ENCODE data around the gene LY6G6F. TPM values are rescaled to one million over a fixed set of nuclear protein-coding genes. Genes with fewer than 3 reads are reported as not detected.

Gene LY6G6F
- total RNA-seq, 2 donors from 2014 or later = not detected

- peaks cover 7% of the 10 kb centered on the region for H3K27me3 ChIP-seq (ENCODE audit: control insufficient read depth, insufficient read depth, low read length, poor library complexity, severe bottlenecking)
- H3K4me3 ChIP-seq (ENCODE audit: low read length) = peak overlapping the region; percentile 80
- H3K4me1 ChIP-seq (ENCODE audit: control insufficient read depth, insufficient read depth, low read length) = no peaks in the 10 kb centered on the region
- peaks cover 17% of the 10 kb centered on the region for H3K27me3 Mint-ChIP-seq (ENCODE audit: insufficient read depth)
- H3K4me1 Mint-ChIP-seq = peaks cover 16% of the 10 kb centered on the region
- no peak overlapping the region for H3K27ac ChIP-seq (ENCODE audit: low read depth, low read length)
- peak overlapping the region; percentile 75 for H3K27ac Mint-ChIP-seq
- peaks cover 11% of the 10 kb centered on the region for H3K36me3 ChIP-seq (ENCODE audit: control insufficient read depth, insufficient read depth, low read length)
- 6 to 9% methylated on average over 6 to 40 of the region's 40 CpGs for WGBS, 2 experiments (ENCODE audit: insufficient coverage in 1 of 2, insufficient read length in 1 of 2)
- H3K9me3 Mint-ChIP-seq = no peaks in the 10 kb centered on the region
- H3K9ac ChIP-seq (ENCODE audit: extremely low read depth, low read length, poor library complexity, severe bottlenecking) = peak overlapping the region; percentile 44
- peak overlapping the region; percentile 67 for H3K4me3 Mint-ChIP-seq
- peaks cover 14% of the 10 kb centered on the region for H3K36me3 Mint-ChIP-seq (ENCODE audit: low read depth)
- DNase-seq = peak; percentile 80
- TF ChIP-seq CTCF (conservative IDR thresholded peaks at IDR 0.05) = peak; percentile 12
- H3K9me3 ChIP-seq (ENCODE audit: control insufficient read depth, low read length) = no peaks in the 10 kb centered on the region
Observed at GRCh38 chr6:31681135-31681671, 25.5 kb upstream of the LY6G6F start.

- DNase-seq = no peak
- peak overlapping the region; percentile 67 for H3K4me3 Mint-ChIP-seq
- TF ChIP-seq CTCF (conservative IDR thresholded peaks at IDR 0.05) = no peak
- Histone ChIP-seq H3K27me3 (ENCODE audit: control insufficient read depth, insufficient read depth, low read length, poor library complexity, severe bottlenecking) (peaks cover 7% of the 10 kb centered on the region), H3K27ac (ENCODE audit: low read depth, low read length) (no peak overlapping the region), H3K9ac (ENCODE audit: extremely low read depth, low read length, poor library complexity, severe bottlenecking) (no peak overlapping the region), H3K36me3 (ENCODE audit: control insufficient read depth, insufficient read depth, low read length) (peaks cover 35% of the 10 kb centered on the region), H3K4me1 (ENCODE audit: control insufficient read depth, insufficient read depth, low read length) (peaks cover 7% of the 10 kb centered on the region), H3K9me3 (ENCODE audit: control insufficient read depth, low read length) (no peaks in the 10 kb centered on the region), H3K4me3 (ENCODE audit: low read length) (peak overlapping the region; percentile 57)
- H3K27ac Mint-ChIP-seq = peak overlapping the region; percentile 95
- 82 to 85% methylated on average over 5 to 13 of the region's 13 CpGs for WGBS, 2 experiments (ENCODE audit: insufficient coverage in 1 of 2, insufficient read length in 1 of 2)
- peaks cover 35% of the 10 kb centered on the region for H3K36me3 Mint-ChIP-seq (ENCODE audit: low read depth)
- H3K27me3 Mint-ChIP-seq (ENCODE audit: insufficient read depth) = peaks cover 17% of the 10 kb centered on the region
- H3K4me1 Mint-ChIP-seq = peaks cover 22% of the 10 kb centered on the region
- no peaks in the 10 kb centered on the region for H3K9me3 Mint-ChIP-seq
Observed at GRCh38 chr6:31683591-31683990, 23.1 kb upstream of the LY6G6F start.

DNA sequence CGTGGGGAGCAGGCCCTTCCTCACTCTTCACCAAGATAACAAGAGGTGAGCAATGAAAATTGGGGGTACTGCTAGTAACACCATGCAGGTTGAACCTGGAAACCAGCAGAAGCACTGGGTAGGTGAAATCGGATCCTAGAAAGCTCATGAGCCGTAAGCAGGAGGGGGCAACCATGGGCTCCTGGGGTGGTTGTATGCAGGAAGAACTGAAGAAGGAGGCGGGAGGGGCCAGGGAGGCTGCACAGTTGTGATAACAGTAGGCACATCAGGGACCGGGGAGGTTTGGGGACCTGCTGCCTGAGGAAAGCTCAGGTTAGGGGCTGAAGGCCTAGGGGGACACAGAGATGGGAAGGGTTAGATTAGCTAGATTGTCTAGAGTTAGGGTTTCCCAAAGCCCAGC, 20.2 kb upstream of the LY6G6F start:
- H3K4me3 ChIP-seq (ENCODE audit: low read length) = no peak overlapping the region
- Mint-ChIP-seq H3K4me1 (peaks cover 24% of the 10 kb centered on the region), H3K9me3 (no peaks in the 10 kb centered on the region), H3K27me3 (ENCODE audit: insufficient read depth) (peaks cover 10% of the 10 kb centered on the region), H3K4me3 (no peak overlapping the region), H3K27ac (no peak overlapping the region), H3K36me3 (ENCODE audit: low read depth) (peaks cover 53% of the 10 kb centered on the region)
- H3K36me3 ChIP-seq (ENCODE audit: control insufficient read depth, insufficient read depth, low read length) = peaks cover 53% of the 10 kb centered on the region
- TF ChIP-seq CTCF (conservative IDR thresholded peaks at IDR 0.05) = no peak
- 93 to 97% methylated on average over 3 to 5 of the region's 5 CpGs for WGBS, 2 experiments (ENCODE audit: insufficient coverage in 1 of 2, insufficient read length in 1 of 2)
- peaks cover 13% of the 10 kb centered on the region for H3K4me1 ChIP-seq (ENCODE audit: control insufficient read depth, insufficient read depth, low read length)
- DNase-seq = no peak
- no peak overlapping the region for H3K9ac ChIP-seq (ENCODE audit: extremely low read depth, low read length, poor library complexity, severe bottlenecking)
- H3K27ac ChIP-seq (ENCODE audit: low read depth, low read length) = no peak overlapping the region
- H3K9me3 ChIP-seq (ENCODE audit: control insufficient read depth, low read length) = no peaks in the 10 kb centered on the region
- peaks cover 5% of the 10 kb centered on the region for H3K27me3 ChIP-seq (ENCODE audit: control insufficient read depth, insufficient read depth, low read length, poor library complexity, severe bottlenecking)

All from endodermal cell (in vitro differentiated cells).